Fibroblast of lung (primary cell): Measurements from ENCODE around the gene SRGAP1. TPM values are rescaled to one million over a fixed set of nuclear protein-coding genes. Genes with fewer than 3 reads are reported as not detected.
A peak's percentile ranks its signal among the peaks of the same experiment; 100 is the strongest.

Source experiments
- DNase-seq, 2 donors: peaks; one replicate each; pipeline versions ENCODE4 v3.0.0 to v3.0.0-alpha.2; 2010; ENCODE audit warnings: low read depth in 2 of 2
- H2AFZ ChIP-seq: 2 replicates; pipeline ENCODE4 v1.5.1; 2012; ENCODE audit warnings: low read length, control low read depth, inconsistent platforms
- H3K27ac ChIP-seq: 2 replicates; pipeline ENCODE4 v1.5.1; 2011; ENCODE audit warnings: low read length, control low read depth; ENCODE audit not compliant: insufficient read depth
- H3K27me3 ChIP-seq: 2 replicates; pipeline ENCODE4 v1.5.1; 2011; ENCODE audit warnings: mild to moderate bottlenecking, low read length; ENCODE audit not compliant: control insufficient read depth, insufficient read depth
- H3K36me3 ChIP-seq: 2 replicates; pipeline ENCODE4 v1.5.1; 2011; ENCODE audit warnings: low read length; ENCODE audit not compliant: control insufficient read depth, insufficient read depth
- H3K4me1 ChIP-seq: 2 replicates; pipeline ENCODE4 v1.5.1; 2011; ENCODE audit warnings: low read length; ENCODE audit not compliant: control insufficient read depth, insufficient read depth; ENCODE audit errors: extremely low read depth
- H3K4me2 ChIP-seq: 2 replicates; pipeline ENCODE4 v1.5.1; 2011; ENCODE audit warnings: low read length, control low read depth; ENCODE audit not compliant: insufficient read depth; ENCODE audit errors: extremely low read depth
- H3K4me3 ChIP-seq, 4 experiments: fragments of 200-600 bp in 1 of 4; sonication (generic) in 1 of 4; replicated peaks in 1 of 4; 2 replicates each; pipeline ENCODE4 v1.5.1; 2011 to 2016; ENCODE audit warnings: low read length in 4 of 4, low read depth in 3 of 4, mild to moderate bottlenecking in 3 of 4, control low read depth in 2 of 4, inconsistent platforms in 1 of 4, mixed read lengths in 1 of 4; ENCODE audit not compliant: insufficient read depth in 1 of 4; ENCODE audit errors: control extremely low read depth in 1 of 4
- H3K79me2 ChIP-seq: 2 replicates; pipeline ENCODE4 v1.5.1; 2012; ENCODE audit warnings: mild to moderate bottlenecking, low read length, inconsistent platforms; ENCODE audit not compliant: control insufficient read depth, insufficient read depth
- H3K9ac ChIP-seq: 2 replicates; pipeline ENCODE4 v1.5.1; 2011; ENCODE audit warnings: mild to moderate bottlenecking, low read length, control low read depth; ENCODE audit not compliant: insufficient read depth
- H3K9me3 ChIP-seq: 2 replicates; pipeline ENCODE4 v1.5.1; 2012; ENCODE audit warnings: low read depth, low read length; ENCODE audit not compliant: control insufficient read depth, insufficient read depth
- H4K20me1 ChIP-seq: 2 replicates; pipeline ENCODE4 v1.5.1; 2011; ENCODE audit warnings: low read length; ENCODE audit not compliant: control insufficient read depth, insufficient read depth; ENCODE audit errors: extremely low read depth
- EZH2 ChIP-seq: IDR thresholded peaks from 2 replicates; pipeline ENCODE4 v1.5.1; 2012; ENCODE audit warnings: low read length, control low read depth, mild to moderate bottlenecking; ENCODE audit errors: missing control alignments
- polyA plus RNA-seq, 2 donors: library from polyadenylated mRNA; depleted of rRNA in 1 of 2; stranded (reverse) in 1 of 2; unstranded in 1 of 2; fragments of >200 nt; gene quantifications; 2 replicates each; pipeline ENCODE4 v1.2.1, GENCODE V29; 2011 to 2012; ENCODE audit warnings: missing spikeins in 1 of 2
- total RNA-seq: library from RNA; depleted of rRNA; stranded (reverse); fragments of >200 nt; gene quantifications from 2 replicates; pipeline ENCODE4 v1.2.1, GENCODE V29; 2014
- TF ChIP-seq, protein P1 (sequence below), 2 donors: IDR thresholded peaks in 1 of 2; conservative IDR thresholded peaks in 1 of 2; 1 replicate in 1 of 2; 2 replicates in 1 of 2; pipeline ENCODE4 v1.5.1; 2011 to 2012; ENCODE audit warnings: low read length in 2 of 2, control low read depth in 1 of 2, inconsistent platforms in 1 of 2, low read depth in 1 of 2, mild to moderate bottlenecking in 1 of 2

The SRGAP1 gene
- total and polyA plus RNA-seq, 2 donors (not counting 1 experiment from before 2014, with no cell fraction given): 18.9 to 30.2 TPM

DNA sequence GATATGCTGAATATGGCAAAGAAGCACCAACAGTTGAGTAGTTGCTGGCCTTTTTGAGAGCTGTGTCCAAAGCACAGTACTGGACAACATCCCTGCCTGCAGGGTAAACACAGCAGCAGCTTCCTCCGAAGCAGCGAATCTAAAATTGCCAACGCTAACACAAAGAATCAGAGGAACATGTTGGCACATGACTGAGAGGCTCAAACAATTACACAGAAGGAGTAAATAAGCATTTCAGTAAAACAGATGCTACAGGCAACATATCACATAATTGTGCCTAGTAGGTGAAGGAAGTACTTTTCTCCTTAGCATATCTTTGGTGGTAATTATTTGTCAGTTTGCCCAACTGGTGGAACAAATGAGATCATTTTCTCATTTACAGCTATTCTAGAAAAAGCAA, 325.5 kb downstream of the SRGAP1 start:
- Histone ChIP-seq H2AFZ (peak overlapping the region; percentile 24), H4K20me1 (no peaks in the 10 kb centered on the region), H3K36me3 (no peaks in the 10 kb centered on the region), H3K79me2 (no peaks in the 10 kb centered on the region), H3K9me3 (no peaks in the 10 kb centered on the region), H3K27me3 (no peaks in the 10 kb centered on the region), H3K4me1 (peaks cover 7% of the 10 kb centered on the region), H3K27ac (peak overlapping the region; percentile 20), H3K4me3 (no peak overlapping the region), H3K4me2 (no peak overlapping the region), H3K9ac (no peak overlapping the region)
- TF ChIP-seq, protein P1, sequence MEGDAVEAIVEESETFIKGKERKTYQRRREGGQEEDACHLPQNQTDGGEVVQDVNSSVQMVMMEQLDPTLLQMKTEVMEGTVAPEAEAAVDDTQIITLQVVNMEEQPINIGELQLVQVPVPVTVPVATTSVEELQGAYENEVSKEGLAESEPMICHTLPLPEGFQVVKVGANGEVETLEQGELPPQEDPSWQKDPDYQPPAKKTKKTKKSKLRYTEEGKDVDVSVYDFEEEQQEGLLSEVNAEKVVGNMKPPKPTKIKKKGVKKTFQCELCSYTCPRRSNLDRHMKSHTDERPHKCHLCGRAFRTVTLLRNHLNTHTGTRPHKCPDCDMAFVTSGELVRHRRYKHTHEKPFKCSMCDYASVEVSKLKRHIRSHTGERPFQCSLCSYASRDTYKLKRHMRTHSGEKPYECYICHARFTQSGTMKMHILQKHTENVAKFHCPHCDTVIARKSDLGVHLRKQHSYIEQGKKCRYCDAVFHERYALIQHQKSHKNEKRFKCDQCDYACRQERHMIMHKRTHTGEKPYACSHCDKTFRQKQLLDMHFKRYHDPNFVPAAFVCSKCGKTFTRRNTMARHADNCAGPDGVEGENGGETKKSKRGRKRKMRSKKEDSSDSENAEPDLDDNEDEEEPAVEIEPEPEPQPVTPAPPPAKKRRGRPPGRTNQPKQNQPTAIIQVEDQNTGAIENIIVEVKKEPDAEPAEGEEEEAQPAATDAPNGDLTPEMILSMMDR (conservative IDR thresholded peaks at IDR 0.05 in 1 of 2, IDR thresholded peaks at IDR 0.05 in 1 of 2; ENCODE audit: low read depth in 1 of 2, low read length in 2 of 2): no peak
- TF ChIP-seq EZH2: no peak
- DNase-seq: peak in 1 of 2 donors; percentile 41

DNA sequence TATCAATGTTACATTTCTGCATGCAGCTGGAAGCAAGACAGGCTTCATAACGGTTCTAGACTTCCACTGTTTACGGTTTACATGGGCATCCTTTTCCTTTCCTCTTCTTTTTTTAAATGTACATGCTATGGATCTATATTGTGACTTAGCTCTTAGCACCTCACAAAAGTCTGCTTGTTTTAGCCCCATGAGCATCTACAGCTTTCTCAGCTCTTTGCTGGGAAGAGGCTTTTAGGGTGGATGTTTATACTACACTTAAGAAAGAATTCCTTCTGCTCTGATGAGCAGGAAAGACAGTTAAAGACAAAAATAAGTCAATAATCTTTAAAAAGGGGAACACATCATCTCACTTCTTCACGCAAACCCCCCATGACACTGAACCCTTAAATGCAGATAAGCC, 326.2 kb downstream of the SRGAP1 start:
- no peak for DNase-seq
- H4K20me1 ChIP-seq: no peaks in the 10 kb centered on the region
- H3K9ac ChIP-seq: no peak overlapping the region
- no peak overlapping the region for H3K4me3 ChIP-seq
- no peaks in the 10 kb centered on the region for H3K36me3 ChIP-seq
- no peaks in the 10 kb centered on the region for H3K79me2 ChIP-seq
- peaks cover 7% of the 10 kb centered on the region for H3K4me1 ChIP-seq
- no peaks in the 10 kb centered on the region for H3K9me3 ChIP-seq
- no peaks in the 10 kb centered on the region for H3K27me3 ChIP-seq
- H2AFZ ChIP-seq: peak overlapping the region; percentile 2
- TF ChIP-seq EZH2: no peak
- TF ChIP-seq, protein P1 (conservative IDR thresholded peaks at IDR 0.05 in 1 of 2, IDR thresholded peaks at IDR 0.05 in 1 of 2; ENCODE audit: low read depth in 1 of 2, low read length in 2 of 2): no peak
- peak overlapping the region; percentile 30 for H3K27ac ChIP-seq
- no peak overlapping the region for H3K4me2 ChIP-seq

GRCh38 chr12:64171715-64172114, 327.2 kb downstream of the SRGAP1 start:
- TF ChIP-seq, protein P1 (conservative IDR thresholded peaks at IDR 0.05 in 1 of 2, IDR thresholded peaks at IDR 0.05 in 1 of 2; ENCODE audit: low read depth in 1 of 2, low read length in 2 of 2): no peak
- TF ChIP-seq EZH2: no peak
- Histone ChIP-seq H2AFZ (no peak overlapping the region), H4K20me1 (no peaks in the 10 kb centered on the region), H3K79me2 (no peaks in the 10 kb centered on the region), H3K9ac (no peak overlapping the region), H3K9me3 (no peaks in the 10 kb centered on the region), H3K27ac (peak overlapping the region; percentile 48), H3K4me1 (peaks cover 7% of the 10 kb centered on the region), H3K4me2 (no peak overlapping the region), H3K4me3 (no peak overlapping the region), H3K36me3 (no peaks in the 10 kb centered on the region), H3K27me3 (no peaks in the 10 kb centered on the region)
- DNase-seq: peak; percentile 18 to 87
